PC-9 (cell line): Measurements from ENCODE around the gene EGLN1.

Source experiments
- CTCF ChIP-seq: fragments of 200-600 bp; sonication (generic); conservative IDR thresholded peaks from 2 replicates; pipeline ENCODE4 v1.6.1; 2017; ENCODE audit warnings: mixed run types, antibody characterized with exemption, mild to moderate bottlenecking, moderate library complexity
- EZH2 ChIP-seq: fragments of 200-600 bp; sonication (generic); IDR thresholded peaks from 2 replicates; pipeline ENCODE4 v1.8.0; 2017; ENCODE audit warnings: antibody characterized with exemption, low read depth

- TF ChIP-seq CTCF (no peak), EZH2 (no peak)
Measured at GRCh38 chr1:231467986-231468385, 45.9 kb upstream of the EGLN1 start.
